Muscle layer of duodenum (tissue), 2 donors: Measurements from ENCODE around the gene SPG7.
"Not testable (repeated sequence)": the region's sequence is repeated elsewhere in the genome, so short reads cannot be mapped to it uniquely, and the experiment has no call there.

Source experiments
- H3K27ac ChIP-seq: one replicate; pipeline ENCODE4 v1.7.0; 2013; ENCODE audit warnings: mild to moderate bottlenecking, low read length
- H3K27me3 ChIP-seq: one replicate; pipeline ENCODE4 v1.7.0; 2013; ENCODE audit warnings: low read depth, mild to moderate bottlenecking, control low read depth, low read length
- H3K36me3 ChIP-seq, 2 donors: one replicate each; pipeline ENCODE4 v1.7.0; 2013; ENCODE audit warnings: low read length in 2 of 2, control low read depth in 1 of 2, mild to moderate bottlenecking in 1 of 2; ENCODE audit not compliant: insufficient read depth in 2 of 2, control insufficient read depth in 1 of 2
- H3K4me1 ChIP-seq, 2 donors: one replicate each; pipeline ENCODE4 v1.7.0; 2013; ENCODE audit warnings: low read length in 2 of 2, mild to moderate bottlenecking in 2 of 2, control low read depth in 1 of 2, moderate library complexity in 1 of 2; ENCODE audit not compliant: insufficient read depth in 2 of 2, control insufficient read depth in 1 of 2
- H3K4me3 ChIP-seq, 2 donors: one replicate each; pipeline ENCODE4 v1.7.0; 2013; ENCODE audit warnings: low read length in 2 of 2, low read depth in 1 of 2, mild to moderate bottlenecking in 1 of 2
- H3K9me3 ChIP-seq, 2 donors: one replicate each; pipeline ENCODE4 v1.7.0; 2013; ENCODE audit warnings: low read length in 2 of 2, control low read depth in 1 of 2, mild to moderate bottlenecking in 1 of 2; ENCODE audit not compliant: control insufficient read depth in 1 of 2
- donor health status: healthy.

The SPG7 gene

GRCh38 chr16:89569506-89570341 is 61.5 kb downstream of the SPG7 start:
- Histone ChIP-seq H3K9me3 (no peaks in the 10 kb centered on the region), H3K27ac (no peak overlapping the region), H3K36me3 (peaks cover under 1 to 2% of the 10 kb centered on the region in 2 donors), H3K4me3 (no peak overlapping the region), H3K4me1 (peaks cover 0 to 22% of the 10 kb centered on the region in 2 donors), H3K27me3 (peaks cover 17% of the 10 kb centered on the region)

DNA sequence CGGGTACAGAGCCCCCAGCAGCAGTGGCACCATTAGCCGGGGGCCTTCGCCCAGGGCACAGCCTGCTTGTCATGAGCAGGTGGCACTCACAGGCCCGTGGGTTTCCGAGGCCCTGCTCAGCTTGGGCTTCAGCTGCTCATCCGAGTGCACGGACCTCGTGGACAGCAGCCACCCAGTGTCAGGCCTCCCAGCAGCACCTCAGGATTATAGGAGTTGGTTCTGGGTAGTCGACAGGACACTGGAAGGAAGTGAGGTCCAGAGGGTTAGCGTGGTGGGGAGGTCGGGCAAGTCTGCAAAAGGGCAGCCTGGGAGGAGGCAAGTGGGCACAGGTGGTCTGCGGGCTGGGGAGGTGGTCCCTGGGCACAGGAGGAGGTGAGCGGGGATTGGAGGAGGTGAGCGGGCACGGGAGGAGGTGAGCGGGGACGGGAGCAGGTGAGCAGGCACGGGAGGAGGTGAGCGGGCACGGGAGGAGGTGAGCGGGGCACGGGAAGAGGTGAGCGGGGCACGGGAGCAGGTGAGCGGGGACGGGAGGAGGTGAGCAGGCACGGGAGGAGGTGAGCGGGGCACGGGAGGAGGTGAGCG is 62.2 kb downstream of the SPG7 start:
- Histone ChIP-seq H3K27me3 (peaks cover 22% of the 10 kb centered on the region), H3K4me1 (peaks cover 0 to 22% of the 10 kb centered on the region in 2 donors), H3K27ac (no peak overlapping the region), H3K36me3 (no peaks in the 10 kb centered on the region), H3K9me3 (no peaks in the 10 kb centered on the region), H3K4me3 (no peak overlapping the region)

- H3K9me3 ChIP-seq, H3K36me3 ChIP-seq, H3K4me3 ChIP-seq, H3K27ac ChIP-seq: not testable (repeated sequence)
- Histone ChIP-seq H3K4me1 (peaks cover 0 to 20% of the 10 kb centered on the region in 2 donors), H3K27me3 (peaks cover 22% of the 10 kb centered on the region)
These were observed 62.9 kb downstream of the SPG7 start for GRCh38 chr16:89570983-89571598.

GRCh38 chr16:89571636-89572035 is 63.4 kb downstream of the SPG7 start:
- Histone ChIP-seq H3K9me3 (no peaks in the 10 kb centered on the region), H3K27me3 (peaks cover 22% of the 10 kb centered on the region), H3K27ac (no peak overlapping the region), H3K4me3 (no peak overlapping the region), H3K36me3 (no peaks in the 10 kb centered on the region), H3K4me1 (peaks cover 0 to 22% of the 10 kb centered on the region in 2 donors)

GRCh38 chr16:89572073-89572484 is 63.9 kb downstream of the SPG7 start:
- Histone ChIP-seq H3K27ac (no peak overlapping the region), H3K27me3 (peaks cover 22% of the 10 kb centered on the region), H3K4me1 (peaks cover 0 to 22% of the 10 kb centered on the region in 2 donors), H3K9me3 (no peaks in the 10 kb centered on the region), H3K4me3 (no peak overlapping the region), H3K36me3 (no peaks in the 10 kb centered on the region)

GRCh38 chr16:89572485-89573205 is 64.4 kb downstream of the SPG7 start:
- no peak overlapping the region for H3K27ac ChIP-seq
- H3K27me3 ChIP-seq, result peaks cover 22% of the 10 kb centered on the region
- H3K9me3 ChIP-seq, result no peaks in the 10 kb centered on the region
- peaks cover 0 to 22% of the 10 kb centered on the region in 2 donors for H3K4me1 ChIP-seq
- H3K4me3 ChIP-seq, result no peak overlapping the region
- H3K36me3 ChIP-seq, result no peaks in the 10 kb centered on the region

DNA sequence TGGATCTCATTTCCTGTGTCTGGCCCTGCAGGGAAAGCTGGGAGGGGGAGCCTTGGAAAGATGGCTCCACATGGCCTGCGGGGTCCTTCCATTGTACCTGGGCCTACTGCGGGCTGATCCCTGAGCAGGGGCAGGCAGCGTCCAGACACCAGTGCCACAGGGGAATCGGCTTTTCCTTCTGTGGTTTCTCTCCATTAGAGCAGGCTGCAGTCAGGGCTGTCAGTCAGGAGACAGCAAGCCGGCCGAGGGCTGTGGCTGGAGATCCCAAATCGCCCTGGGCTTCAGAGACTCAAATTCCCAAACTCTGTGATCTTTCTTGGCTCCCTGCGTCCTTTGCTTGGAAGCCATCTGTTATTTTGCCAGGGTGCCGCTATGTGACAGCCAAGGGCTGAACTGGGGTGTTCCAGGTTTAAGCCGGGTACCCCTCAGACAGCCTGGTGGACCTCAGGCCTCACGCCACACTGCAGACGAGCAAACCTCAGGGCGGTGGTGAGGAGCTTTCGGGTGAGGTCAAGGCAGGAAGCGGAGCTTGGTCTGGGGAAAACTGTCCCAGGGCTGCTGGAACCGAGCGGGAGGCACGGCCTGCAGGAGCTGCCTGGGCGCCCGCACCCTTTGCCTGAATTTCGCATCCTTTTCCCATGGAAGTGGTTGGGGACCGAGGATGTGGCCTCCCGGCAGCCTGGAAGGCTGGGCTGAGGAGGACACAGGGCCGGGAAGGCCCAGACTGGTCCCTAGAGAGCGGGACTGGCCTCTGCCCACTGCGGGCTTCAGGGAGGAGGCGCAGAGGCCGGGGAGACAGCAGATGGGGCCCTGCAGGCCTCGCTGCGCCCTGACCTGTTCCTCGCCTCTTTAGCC is 65.8 kb downstream of the SPG7 start:
- Histone ChIP-seq H3K36me3 (no peaks in the 10 kb centered on the region), H3K27ac (no peak overlapping the region), H3K4me1 (peaks cover 0 to 22% of the 10 kb centered on the region in 2 donors), H3K27me3 (peaks cover 22% of the 10 kb centered on the region), H3K9me3 (no peaks in the 10 kb centered on the region), H3K4me3 (peak overlapping the region in 1 of 2 donors; percentile 40)

- H3K9me3 ChIP-seq, result no peaks in the 10 kb centered on the region
- H3K4me3 ChIP-seq, result peak overlapping the region in 1 of 2 donors; percentile 40
- H3K27me3 ChIP-seq, result peaks cover 21% of the 10 kb centered on the region
- peaks cover 0 to 22% of the 10 kb centered on the region in 2 donors for H3K4me1 ChIP-seq
- no peak overlapping the region for H3K27ac ChIP-seq
- no peaks in the 10 kb centered on the region for H3K36me3 ChIP-seq
These were observed 66.6 kb downstream of the SPG7 start for GRCh38 chr16:89574681-89575246.

GRCh38 chr16:89575247-89576152 is 67.3 kb downstream of the SPG7 start, which contains the start of gene CPNE7:
Gene CPNE7 (plus strand): TSS chr16:89575758. CDS start chr16:89575898, 140 bp downstream.
- Histone ChIP-seq H3K4me3 (peak within 1 kb of the TSS in 1 of 2 donors; percentile 40), H3K27me3 (peaks cover 15% of the 10 kb centered on the region), H3K4me1 (peaks cover 0 to 22% of the 10 kb centered on the region in 2 donors), H3K36me3 (no peaks in the 10 kb centered on the region), H3K27ac (no peak within 1 kb of the TSS), H3K9me3 (no peaks in the 10 kb centered on the region)
